Measurements from ENCODE around the gene SDF2L1. TPM values are rescaled to one million over a fixed set of nuclear protein-coding genes. Genes with fewer than 3 reads are reported as not detected.
"Not testable (repeated sequence)": the region's sequence is repeated elsewhere in the genome, so short reads cannot be mapped to it uniquely, and the experiment has no call there.

Gene SDF2L1
- polyA plus RNA-seq, 3 donors: 31.7 to 46.2 (median 44.7) TPM

DNA sequence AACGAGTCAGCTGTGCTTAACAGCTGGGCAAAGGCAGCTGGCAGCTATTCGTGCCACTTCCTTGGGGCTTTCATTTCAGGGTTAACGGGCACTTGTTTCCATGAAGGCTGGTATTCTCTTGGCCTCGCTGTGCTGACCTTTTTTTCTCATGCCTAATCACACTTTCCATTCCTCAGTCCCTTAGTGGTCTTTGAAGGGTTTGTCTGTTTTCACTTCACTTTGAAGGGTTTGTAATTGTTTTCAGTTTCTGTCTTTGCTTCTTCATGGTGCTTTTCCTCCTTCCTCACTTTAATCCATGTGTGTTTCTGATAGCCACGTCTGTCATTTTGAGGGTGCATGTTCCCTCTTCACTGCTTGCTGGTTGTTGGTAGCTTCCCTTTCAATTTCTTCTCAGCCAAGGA, 48.3 kb downstream of the SDF2L1 start:
- Histone ChIP-seq H3K9ac (ENCODE audit: insufficient read depth, low read length, poor library complexity, severe bottlenecking) (no peak overlapping the region), H3K27ac (ENCODE audit: low read depth in 1 of 2, low read length in 2 of 2) (no peak overlapping the region), H3K27me3 (ENCODE audit: control insufficient read depth in 2 of 2, insufficient read depth in 2 of 2, low read length in 2 of 2) (no peaks in the 10 kb centered on the region), H3K9me3 (replicated peaks in 1 of 2; ENCODE audit: control insufficient read depth in 1 of 2, insufficient read depth in 1 of 2, low read length in 2 of 2) (no peaks in the 10 kb centered on the region), H3K4me2 (replicated peaks; ENCODE audit: extremely low read depth, low read length, poor library complexity, severe bottlenecking) (no peak overlapping the region), H3K79me2 (ENCODE audit: insufficient read depth, low read length) (no peaks in the 10 kb centered on the region), H2AFZ (ENCODE audit: insufficient read depth, low read depth, low read length, poor library complexity, severe bottlenecking) (no peak overlapping the region), H3K4me1 (ENCODE audit: control insufficient read depth in 1 of 2, insufficient read depth in 2 of 2, low read length in 2 of 2) (no peaks in the 10 kb centered on the region), H3K4me3 (replicated peaks in 1 of 3; ENCODE audit: low read depth in 2 of 3, low read length in 3 of 3) (no peak overlapping the region), H4K20me1 (ENCODE audit: insufficient read depth, low read length) (no peaks in the 10 kb centered on the region), H3K36me3 (replicated peaks in 1 of 2; ENCODE audit: control insufficient read depth in 1 of 2, insufficient read depth in 2 of 2, low read length in 2 of 2) (peaks cover 88 to 100% of the 10 kb centered on the region in 2 donors)
- no peaks in the 10 kb centered on the region for H3K9me3 Mint-ChIP-seq
- H3K27ac Mint-ChIP-seq: peak overlapping the region in 2 of 7 donors; percentile 2 to 42
- 53% methylated on average over 2 of the region's 5 CpGs for WGBS (ENCODE audit: insufficient coverage)
- H3K27me3 Mint-ChIP-seq (ENCODE audit: low read depth in 3 of 3): peaks cover 0 to 1% (median 0%) of the 10 kb centered on the region in 3 donors
- no peak for DNase-seq
- H3K4me3 Mint-ChIP-seq: no peak overlapping the region
- H3K4me1 Mint-ChIP-seq: no peaks in the 10 kb centered on the region
- peaks cover 75 to 95% of the 10 kb centered on the region in 2 donors for H3K36me3 Mint-ChIP-seq
- TF ChIP-seq, protein P1, sequence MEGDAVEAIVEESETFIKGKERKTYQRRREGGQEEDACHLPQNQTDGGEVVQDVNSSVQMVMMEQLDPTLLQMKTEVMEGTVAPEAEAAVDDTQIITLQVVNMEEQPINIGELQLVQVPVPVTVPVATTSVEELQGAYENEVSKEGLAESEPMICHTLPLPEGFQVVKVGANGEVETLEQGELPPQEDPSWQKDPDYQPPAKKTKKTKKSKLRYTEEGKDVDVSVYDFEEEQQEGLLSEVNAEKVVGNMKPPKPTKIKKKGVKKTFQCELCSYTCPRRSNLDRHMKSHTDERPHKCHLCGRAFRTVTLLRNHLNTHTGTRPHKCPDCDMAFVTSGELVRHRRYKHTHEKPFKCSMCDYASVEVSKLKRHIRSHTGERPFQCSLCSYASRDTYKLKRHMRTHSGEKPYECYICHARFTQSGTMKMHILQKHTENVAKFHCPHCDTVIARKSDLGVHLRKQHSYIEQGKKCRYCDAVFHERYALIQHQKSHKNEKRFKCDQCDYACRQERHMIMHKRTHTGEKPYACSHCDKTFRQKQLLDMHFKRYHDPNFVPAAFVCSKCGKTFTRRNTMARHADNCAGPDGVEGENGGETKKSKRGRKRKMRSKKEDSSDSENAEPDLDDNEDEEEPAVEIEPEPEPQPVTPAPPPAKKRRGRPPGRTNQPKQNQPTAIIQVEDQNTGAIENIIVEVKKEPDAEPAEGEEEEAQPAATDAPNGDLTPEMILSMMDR (IDR thresholded peaks at IDR 0.05): no peak
- intact Hi-C loops (cut with micrococcal nuclease): loop anchor here in 1 of 2 donors (10.0 kb wide), 1 partner anchor 94 kb away; no protein-coding TSS in a partner anchor

DNA sequence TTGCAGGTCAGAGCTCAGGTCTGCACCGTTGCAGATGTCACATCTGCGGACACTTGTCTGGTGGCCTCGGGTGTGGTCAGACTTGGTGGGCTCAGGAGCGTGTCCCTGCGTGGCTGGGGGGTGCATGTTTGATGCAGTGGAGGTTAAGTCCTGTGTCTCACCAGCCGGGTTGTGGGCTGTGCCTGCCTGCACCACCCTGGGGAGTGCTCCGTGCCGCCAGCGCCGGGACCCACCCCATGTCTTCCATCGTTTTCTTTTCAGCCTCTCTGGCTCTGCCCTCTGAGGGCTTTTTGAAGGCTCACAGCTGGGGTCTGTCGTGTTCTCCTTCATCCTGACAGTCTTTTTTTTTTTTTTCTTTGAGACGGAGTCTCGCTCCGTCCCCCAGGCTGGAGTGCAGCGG, 49.7 kb downstream of the SDF2L1 start:
- Histone ChIP-seq H3K27ac (ENCODE audit: low read depth in 1 of 2, low read length in 2 of 2) (no peak overlapping the region), H2AFZ (ENCODE audit: insufficient read depth, low read depth, low read length, poor library complexity, severe bottlenecking) (no peak overlapping the region), H3K4me1 (ENCODE audit: control insufficient read depth in 1 of 2, insufficient read depth in 2 of 2, low read length in 2 of 2) (no peaks in the 10 kb centered on the region), H3K4me2 (replicated peaks; ENCODE audit: extremely low read depth, low read length, poor library complexity, severe bottlenecking) (no peak overlapping the region), H3K36me3 (replicated peaks in 1 of 2; ENCODE audit: control insufficient read depth in 1 of 2, insufficient read depth in 2 of 2, low read length in 2 of 2) (peaks cover 88 to 100% of the 10 kb centered on the region in 2 donors), H3K4me3 (replicated peaks in 1 of 3; ENCODE audit: low read depth in 2 of 3, low read length in 3 of 3) (no peak overlapping the region), H3K79me2 (ENCODE audit: insufficient read depth, low read length) (no peaks in the 10 kb centered on the region), H3K9me3 (replicated peaks in 1 of 2; ENCODE audit: control insufficient read depth in 1 of 2, insufficient read depth in 1 of 2, low read length in 2 of 2) (no peaks in the 10 kb centered on the region), H3K27me3 (ENCODE audit: control insufficient read depth in 2 of 2, insufficient read depth in 2 of 2, low read length in 2 of 2) (no peaks in the 10 kb centered on the region), H4K20me1 (ENCODE audit: insufficient read depth, low read length) (no peaks in the 10 kb centered on the region), H3K9ac (ENCODE audit: insufficient read depth, low read length, poor library complexity, severe bottlenecking) (no peak overlapping the region)
- no peak for DNase-seq
- H3K9me3 Mint-ChIP-seq: no peaks in the 10 kb centered on the region
- TF ChIP-seq, protein P1 (IDR thresholded peaks at IDR 0.05): no peak
- no peak overlapping the region for H3K27ac Mint-ChIP-seq
- H3K36me3 Mint-ChIP-seq: peaks cover 77 to 96% of the 10 kb centered on the region in 2 donors
- H3K4me1 Mint-ChIP-seq: no peaks in the 10 kb centered on the region
- H3K27me3 Mint-ChIP-seq (ENCODE audit: low read depth in 3 of 3): peaks cover 0 to 1% (median 0%) of the 10 kb centered on the region in 3 donors
- no peak overlapping the region for H3K4me3 Mint-ChIP-seq
- intact Hi-C loops (cut with micrococcal nuclease): loop anchor here in 1 of 2 donors (10.0 kb wide), 1 partner anchor 93 kb away; no protein-coding TSS in a partner anchor
- 97% methylated on average over 12 of the region's 16 CpGs for WGBS (ENCODE audit: insufficient coverage)

DNA sequence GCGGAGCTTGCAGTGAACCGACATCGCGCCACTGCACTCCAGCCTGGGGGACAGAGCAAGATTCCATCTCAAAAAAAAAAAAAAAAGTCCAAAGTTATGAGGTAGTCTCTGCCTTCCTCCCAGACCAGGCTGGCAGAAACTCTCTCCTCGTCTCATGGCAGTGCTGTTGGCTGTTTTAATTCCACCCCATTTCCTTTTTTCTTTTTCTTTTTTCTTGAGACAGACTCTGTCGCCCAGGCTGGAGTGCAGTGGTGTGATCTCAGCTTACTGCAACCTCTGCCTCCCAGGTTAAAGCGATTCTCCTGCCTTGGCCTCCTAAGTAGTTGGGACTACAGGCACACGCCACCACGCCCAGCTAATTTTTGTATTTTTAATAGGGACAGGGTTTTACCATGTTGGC, 50.8 kb downstream of the SDF2L1 start:
- not testable (repeated sequence) for H3K9me3 ChIP-seq (replicated peaks in 1 of 2; ENCODE audit: control insufficient read depth in 1 of 2, insufficient read depth in 1 of 2, low read length in 2 of 2); H3K4me2 ChIP-seq (replicated peaks; ENCODE audit: extremely low read depth, low read length, poor library complexity, severe bottlenecking); H3K79me2 ChIP-seq (ENCODE audit: insufficient read depth, low read length); H3K27me3 Mint-ChIP-seq (ENCODE audit: low read depth in 3 of 3); H3K4me1 Mint-ChIP-seq; H3K27me3 ChIP-seq (ENCODE audit: control insufficient read depth in 2 of 2, insufficient read depth in 2 of 2, low read length in 2 of 2); H3K27ac ChIP-seq (ENCODE audit: low read depth in 1 of 2, low read length in 2 of 2); H3K4me3 ChIP-seq (replicated peaks in 1 of 3; ENCODE audit: low read depth in 2 of 3, low read length in 3 of 3); H4K20me1 ChIP-seq (ENCODE audit: insufficient read depth, low read length); H3K9me3 Mint-ChIP-seq; H3K4me3 Mint-ChIP-seq; H3K9ac ChIP-seq (ENCODE audit: insufficient read depth, low read length, poor library complexity, severe bottlenecking); H3K4me1 ChIP-seq (ENCODE audit: control insufficient read depth in 1 of 2, insufficient read depth in 2 of 2, low read length in 2 of 2); H2AFZ ChIP-seq (ENCODE audit: insufficient read depth, low read depth, low read length, poor library complexity, severe bottlenecking); DNase-seq
- H3K36me3 ChIP-seq (replicated peaks in 1 of 2; ENCODE audit: control insufficient read depth in 1 of 2, insufficient read depth in 2 of 2, low read length in 2 of 2): peaks cover 87 to 100% of the 10 kb centered on the region in 2 donors
- Mint-ChIP-seq H3K36me3 (peaks cover 80 to 98% of the 10 kb centered on the region in 2 donors), H3K27ac (peak overlapping the region in 3 of 7 donors; percentile 26 to 53 (median 30))
- intact Hi-C loops (cut with micrococcal nuclease): loop anchor here in 1 of 2 donors (10.0 kb wide), 1 partner anchor 92 kb away; no protein-coding TSS in a partner anchor
- WGBS (ENCODE audit: insufficient coverage): 97% methylated on average over 6 of the region's 9 CpGs

All from CD14-positive monocyte (primary cell).